Stimulated activated naive B cell treated with anti-CD40 and anti-IgM and Interleukin-4, amounts not matched to agents 10 μg/mL and 1 μg/mL and 100 μg/mL, for 72 hours (primary cell): ENCODE results near the gene EXOC6.

ENCODE experiments used
- ATAC-seq, 2 donors: fragments of 150-1000 bp; cut with Tn5 transposase; replicated peaks; 2 replicates each; pipeline ENCODE4 v1.10.0; 2021; ENCODE audit warnings: moderate library complexity in 1 of 2
- DNase-seq: peaks from one replicate; pipeline ENCODE4 v3.0.0; 2021
- H3K27ac Mint-ChIP-seq: one replicate; pipeline ENCODE4 v1.8.0; 2022; ENCODE audit warnings: mild to moderate bottlenecking, mixed read lengths
- H3K27me3 Mint-ChIP-seq, 2 donors: one replicate each; pipeline ENCODE4 v1.8.0; 2022; ENCODE audit warnings: mixed read lengths in 2 of 2
- H3K36me3 Mint-ChIP-seq, 2 donors: one replicate each; pipeline ENCODE4 v1.8.0; 2022; ENCODE audit warnings: mixed read lengths in 2 of 2, mild to moderate bottlenecking in 1 of 2
- H3K4me1 Mint-ChIP-seq, 2 donors: one replicate each; pipeline ENCODE4 v1.8.0; 2022; ENCODE audit warnings: mixed read lengths in 2 of 2, mild to moderate bottlenecking in 1 of 2
- H3K4me3 Mint-ChIP-seq, 2 donors: one replicate each; pipeline ENCODE4 v1.8.0; 2022; ENCODE audit warnings: mild to moderate bottlenecking in 2 of 2, mixed read lengths in 2 of 2, moderate library complexity in 1 of 2
- H3K9me3 Mint-ChIP-seq, 2 donors: one replicate each; pipeline ENCODE4 v1.8.0; 2022; ENCODE audit warnings: mixed read lengths in 2 of 2, mild to moderate bottlenecking in 1 of 2

Gene EXOC6, protein sequence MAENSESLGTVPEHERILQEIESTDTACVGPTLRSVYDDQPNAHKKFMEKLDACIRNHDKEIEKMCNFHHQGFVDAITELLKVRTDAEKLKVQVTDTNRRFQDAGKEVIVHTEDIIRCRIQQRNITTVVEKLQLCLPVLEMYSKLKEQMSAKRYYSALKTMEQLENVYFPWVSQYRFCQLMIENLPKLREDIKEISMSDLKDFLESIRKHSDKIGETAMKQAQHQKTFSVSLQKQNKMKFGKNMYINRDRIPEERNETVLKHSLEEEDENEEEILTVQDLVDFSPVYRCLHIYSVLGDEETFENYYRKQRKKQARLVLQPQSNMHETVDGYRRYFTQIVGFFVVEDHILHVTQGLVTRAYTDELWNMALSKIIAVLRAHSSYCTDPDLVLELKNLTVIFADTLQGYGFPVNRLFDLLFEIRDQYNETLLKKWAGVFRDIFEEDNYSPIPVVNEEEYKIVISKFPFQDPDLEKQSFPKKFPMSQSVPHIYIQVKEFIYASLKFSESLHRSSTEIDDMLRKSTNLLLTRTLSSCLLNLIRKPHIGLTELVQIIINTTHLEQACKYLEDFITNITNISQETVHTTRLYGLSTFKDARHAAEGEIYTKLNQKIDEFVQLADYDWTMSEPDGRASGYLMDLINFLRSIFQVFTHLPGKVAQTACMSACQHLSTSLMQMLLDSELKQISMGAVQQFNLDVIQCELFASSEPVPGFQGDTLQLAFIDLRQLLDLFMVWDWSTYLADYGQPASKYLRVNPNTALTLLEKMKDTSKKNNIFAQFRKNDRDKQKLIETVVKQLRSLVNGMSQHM

GRCh38 chr10:92848441-92849233 is at the start of gene EXOC6:
EXOC6 (plus strand) TSS chr10:92848520; CDS start chr10:92848534, 14 bp downstream.
- Mint-ChIP-seq H3K36me3 (peaks cover 0 to 3% of the 10 kb centered on the region in 2 donors), H3K4me1 (peaks cover 25 to 34% of the 10 kb centered on the region in 2 donors), H3K27me3 (no peaks in the 10 kb centered on the region), H3K27ac (peak within 1 kb of the TSS; percentile 94), H3K9me3 (no peaks in the 10 kb centered on the region), H3K4me3 (peak within 1 kb of the TSS; percentile 90 to 94)
- peak; percentile 82 for DNase-seq
- peak; percentile 82 to 85 for ATAC-seq

GRCh38 chr10:92799568-92799967 is 48.8 kb upstream of the EXOC6 start:
- Mint-ChIP-seq H3K4me1 (peaks cover 0 to 2% of the 10 kb centered on the region in 2 donors), H3K4me3 (no peak overlapping the region), H3K27me3 (no peaks in the 10 kb centered on the region), H3K27ac (no peak overlapping the region), H3K36me3 (no peaks in the 10 kb centered on the region), H3K9me3 (peaks cover 0 to 4% of the 10 kb centered on the region in 2 donors)
- no peak for ATAC-seq
- no peak for DNase-seq

DNA sequence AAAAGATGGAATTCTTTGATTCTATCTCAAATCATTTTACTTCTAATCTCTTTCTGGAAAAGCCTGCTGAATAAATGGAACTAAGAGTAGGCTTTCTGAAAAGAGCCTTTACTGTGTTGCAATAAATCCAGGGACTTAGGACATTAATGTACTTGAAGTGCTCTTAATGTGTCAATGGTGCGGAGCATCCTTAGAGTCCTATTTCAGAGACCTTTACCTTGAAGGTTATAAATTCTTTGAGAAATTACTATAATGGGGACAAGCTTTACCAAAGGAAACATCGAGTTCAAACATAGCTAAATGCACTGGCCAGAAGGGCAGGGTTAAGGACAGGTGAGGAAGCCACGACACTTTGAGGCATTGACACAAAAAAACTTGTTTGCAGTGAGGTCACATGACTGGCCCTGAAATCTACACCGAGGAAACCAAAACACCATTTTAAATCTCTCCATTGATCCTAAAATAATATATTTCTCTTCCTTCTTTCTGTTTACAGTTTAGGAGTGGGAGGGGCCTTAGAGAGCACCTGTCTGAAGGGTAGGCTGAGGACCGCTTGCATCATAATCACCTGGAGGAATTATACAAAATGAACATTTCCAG is 48.1 kb upstream of the EXOC6 start:
- ATAC-seq = no peak

DNA sequence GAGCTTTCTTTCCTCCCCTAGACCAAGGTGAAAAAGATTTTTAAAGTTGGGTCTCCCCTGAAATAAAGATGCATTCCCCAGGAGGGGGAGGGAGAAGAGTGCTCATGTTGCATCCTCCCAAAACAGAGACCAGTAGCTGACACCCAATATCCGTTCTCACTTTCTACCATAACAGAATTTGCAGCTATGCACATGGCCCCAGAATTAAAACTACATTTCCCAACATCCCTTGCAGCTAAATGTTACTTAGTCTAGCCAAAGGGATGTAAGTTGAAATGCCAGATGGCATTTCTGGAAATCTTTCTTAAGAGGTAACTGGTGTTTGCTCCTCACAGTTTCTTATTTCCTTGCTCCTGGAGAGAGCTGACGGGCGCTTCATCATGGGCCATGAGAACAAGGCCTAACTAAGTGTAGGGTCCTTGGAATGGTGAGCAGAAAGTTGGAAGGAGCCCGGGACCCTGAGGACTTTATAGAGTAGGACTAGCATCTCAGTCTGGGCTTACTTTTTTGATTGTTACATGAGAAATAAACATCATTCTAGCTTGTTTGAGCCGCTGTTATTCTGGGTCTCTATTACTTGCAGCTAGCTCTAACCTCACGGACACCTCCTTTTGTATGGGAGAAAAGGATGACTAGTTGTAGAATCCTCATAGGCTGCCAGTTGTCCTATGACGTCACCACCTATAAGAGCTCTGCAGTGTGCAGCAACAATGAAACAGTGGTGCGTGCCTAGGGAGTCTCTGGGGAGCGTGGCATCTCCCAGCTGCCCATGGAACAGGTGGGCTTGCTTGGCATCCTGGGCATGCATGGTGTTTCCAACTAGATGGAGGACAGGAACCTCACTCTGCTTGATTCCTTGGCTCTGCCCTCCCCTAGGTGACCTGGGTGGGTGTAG is 46.1 kb upstream of the EXOC6 start:
- ATAC-seq (no peak), DNase-seq (no peak)
- Mint-ChIP-seq H3K9me3 (no peaks in the 10 kb centered on the region), H3K27ac (peak overlapping the region; percentile 6), H3K27me3 (no peaks in the 10 kb centered on the region), H3K4me3 (no peak overlapping the region), H3K4me1 (peaks cover 0 to 2% of the 10 kb centered on the region in 2 donors), H3K36me3 (no peaks in the 10 kb centered on the region)

More for the DNA sequence above, 48.1 kb upstream of the EXOC6 start:
- Mint-ChIP-seq H3K36me3 (no peaks in the 10 kb centered on the region), H3K4me1 (peaks cover 0 to 2% of the 10 kb centered on the region in 2 donors), H3K27me3 (no peaks in the 10 kb centered on the region), H3K4me3 (no peak overlapping the region), H3K27ac (no peak overlapping the region), H3K9me3 (peaks cover 0 to 4% of the 10 kb centered on the region in 2 donors)
- DNase-seq = no peak

DNA sequence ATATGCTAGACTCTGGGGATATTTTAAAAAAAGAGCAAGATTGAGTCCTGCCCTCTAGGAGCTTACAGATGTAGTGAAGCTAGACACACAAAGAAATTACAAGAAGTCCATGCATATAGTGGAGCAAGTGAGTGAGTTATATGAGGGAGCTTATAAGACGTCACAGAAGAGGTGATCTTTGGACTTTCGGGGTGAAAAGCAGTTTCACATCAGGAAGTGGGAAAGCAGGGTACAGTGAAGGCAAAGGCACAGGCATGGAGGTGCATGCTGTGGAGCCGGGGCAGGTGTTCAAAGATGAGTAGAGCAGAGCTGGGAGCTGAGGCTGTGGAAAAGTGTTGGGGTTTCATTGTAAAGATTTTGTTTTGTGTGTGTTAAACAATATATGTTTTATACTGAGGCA is 38.5 kb upstream of the EXOC6 start:
- H3K4me1 Mint-ChIP-seq = peaks cover 12 to 21% of the 10 kb centered on the region in 2 donors
- ATAC-seq = no peak
- no peak for DNase-seq
- H3K27ac Mint-ChIP-seq = peak overlapping the region; percentile 1
- no peaks in the 10 kb centered on the region for H3K9me3 Mint-ChIP-seq
- no peak overlapping the region for H3K4me3 Mint-ChIP-seq
- H3K27me3 Mint-ChIP-seq = no peaks in the 10 kb centered on the region
- no peaks in the 10 kb centered on the region for H3K36me3 Mint-ChIP-seq

- no peaks in the 10 kb centered on the region for H3K27me3 Mint-ChIP-seq
- H3K4me1 Mint-ChIP-seq = peaks cover 12 to 21% of the 10 kb centered on the region in 2 donors
- no peaks in the 10 kb centered on the region for H3K36me3 Mint-ChIP-seq
- no peaks in the 10 kb centered on the region for H3K9me3 Mint-ChIP-seq
- no peak overlapping the region for H3K27ac Mint-ChIP-seq
- DNase-seq (no peak), ATAC-seq (peak; percentile 95 to 96)
- H3K4me3 Mint-ChIP-seq = no peak overlapping the region
Observed at GRCh38 chr10:92810934-92811532, 37.3 kb upstream of the EXOC6 start.

DNA sequence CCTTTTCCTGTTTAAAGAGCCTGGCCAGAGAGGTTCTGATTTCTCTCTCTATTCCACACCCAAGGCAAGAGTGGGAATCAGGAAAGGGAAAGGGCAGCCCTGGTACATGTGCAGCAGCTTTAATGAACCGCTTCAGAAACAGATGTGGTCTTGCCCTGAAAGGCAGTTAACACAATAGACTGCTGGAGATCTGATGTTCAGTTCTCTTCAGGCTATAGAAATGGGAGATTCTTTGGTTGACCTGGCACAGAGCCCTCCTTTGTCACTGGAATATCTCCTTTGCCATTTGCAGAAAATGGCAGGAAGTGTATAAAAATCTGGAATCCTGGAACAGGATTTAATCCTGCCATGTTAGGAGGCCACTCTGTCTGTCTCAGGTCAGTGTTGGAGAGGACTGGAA is 36.3 kb upstream of the EXOC6 start:
- H3K4me3 Mint-ChIP-seq = no peak overlapping the region
- H3K4me1 Mint-ChIP-seq = peaks cover 12 to 21% of the 10 kb centered on the region in 2 donors
- ATAC-seq (no peak), DNase-seq (no peak)
- no peaks in the 10 kb centered on the region for H3K9me3 Mint-ChIP-seq
- H3K27me3 Mint-ChIP-seq = peaks cover 0 to 3% of the 10 kb centered on the region in 2 donors
- H3K36me3 Mint-ChIP-seq = no peaks in the 10 kb centered on the region
- no peak overlapping the region for H3K27ac Mint-ChIP-seq

- Mint-ChIP-seq H3K4me1 (peaks cover 11 to 21% of the 10 kb centered on the region in 2 donors), H3K27me3 (peaks cover 0 to 5% of the 10 kb centered on the region in 2 donors), H3K27ac (no peak overlapping the region), H3K36me3 (no peaks in the 10 kb centered on the region), H3K4me3 (no peak overlapping the region), H3K9me3 (no peaks in the 10 kb centered on the region)
- DNase-seq = no peak
- no peak for ATAC-seq
Observed at GRCh38 chr10:92813979-92814378, 34.3 kb upstream of the EXOC6 start.

GRCh38 chr10:92814790-92815189 is 33.5 kb upstream of the EXOC6 start:
- H3K9me3 Mint-ChIP-seq = no peaks in the 10 kb centered on the region
- H3K4me1 Mint-ChIP-seq = peaks cover 8 to 19% of the 10 kb centered on the region in 2 donors
- DNase-seq (no peak), ATAC-seq (no peak)
- peaks cover 0 to 5% of the 10 kb centered on the region in 2 donors for H3K27me3 Mint-ChIP-seq
- no peak overlapping the region for H3K4me3 Mint-ChIP-seq
- H3K27ac Mint-ChIP-seq = no peak overlapping the region
- H3K36me3 Mint-ChIP-seq = no peaks in the 10 kb centered on the region

DNA sequence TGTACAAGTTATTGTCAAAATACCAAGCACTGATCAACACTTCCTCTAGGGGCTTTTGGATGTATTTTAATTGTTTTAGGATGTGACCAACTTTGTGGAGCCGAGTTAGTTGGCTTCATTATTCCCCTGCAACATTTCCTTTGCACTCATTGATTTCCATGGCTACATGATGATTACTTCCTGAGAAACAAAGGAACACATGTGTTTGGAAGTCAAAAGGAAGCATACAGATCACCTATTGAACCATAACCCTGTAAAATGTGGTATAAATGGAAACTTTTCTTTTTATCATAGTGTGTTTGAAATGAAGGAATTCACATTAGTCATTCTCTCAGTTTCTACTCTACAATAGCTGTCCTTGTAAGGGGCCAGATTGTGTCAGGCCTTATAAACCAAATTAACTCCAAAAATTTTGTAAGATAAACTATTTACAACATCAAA is 32.2 kb upstream of the EXOC6 start:
- Mint-ChIP-seq H3K27me3 (peaks cover 0 to 5% of the 10 kb centered on the region in 2 donors), H3K4me1 (peaks cover 3 to 7% of the 10 kb centered on the region in 2 donors), H3K9me3 (no peaks in the 10 kb centered on the region), H3K4me3 (no peak overlapping the region), H3K27ac (no peak overlapping the region), H3K36me3 (no peaks in the 10 kb centered on the region)
- DNase-seq = no peak
- no peak for ATAC-seq

DNA sequence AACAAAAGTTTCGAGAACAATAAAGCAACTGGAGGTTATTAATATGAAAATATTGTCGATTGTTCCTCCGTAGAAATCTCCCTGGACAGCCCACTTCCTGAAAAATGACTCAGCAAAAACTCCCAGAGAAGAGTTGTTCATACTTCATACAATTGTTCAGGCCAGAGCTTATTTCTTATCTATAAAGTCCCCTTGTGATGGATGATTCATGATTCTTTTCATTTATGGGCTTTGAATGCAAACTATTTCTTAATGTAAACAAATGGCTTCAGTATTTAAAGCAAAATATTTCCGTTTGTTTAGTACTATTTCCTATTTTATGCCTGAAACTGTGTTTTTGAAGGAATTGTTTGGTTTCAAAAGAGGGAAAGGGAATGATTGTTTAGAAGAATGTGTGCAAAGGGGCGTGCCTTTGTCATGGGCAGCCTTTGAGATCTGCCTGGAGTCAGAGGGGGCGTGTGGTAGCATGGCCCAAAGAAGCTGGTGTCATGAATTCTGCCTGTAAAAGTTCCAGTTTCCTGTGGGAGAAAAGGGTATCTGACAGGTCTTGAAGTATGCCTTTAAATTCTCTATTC is 26.2 kb upstream of the EXOC6 start:
- Mint-ChIP-seq H3K36me3 (no peaks in the 10 kb centered on the region), H3K4me1 (peaks cover 21 to 29% of the 10 kb centered on the region in 2 donors), H3K27me3 (peaks cover 0 to under 1% of the 10 kb centered on the region in 2 donors), H3K9me3 (no peaks in the 10 kb centered on the region), H3K4me3 (peak overlapping the region in 1 of 2 donors; percentile 4), H3K27ac (peak overlapping the region; percentile 63)
- no peak for ATAC-seq
- no peak for DNase-seq

DNA sequence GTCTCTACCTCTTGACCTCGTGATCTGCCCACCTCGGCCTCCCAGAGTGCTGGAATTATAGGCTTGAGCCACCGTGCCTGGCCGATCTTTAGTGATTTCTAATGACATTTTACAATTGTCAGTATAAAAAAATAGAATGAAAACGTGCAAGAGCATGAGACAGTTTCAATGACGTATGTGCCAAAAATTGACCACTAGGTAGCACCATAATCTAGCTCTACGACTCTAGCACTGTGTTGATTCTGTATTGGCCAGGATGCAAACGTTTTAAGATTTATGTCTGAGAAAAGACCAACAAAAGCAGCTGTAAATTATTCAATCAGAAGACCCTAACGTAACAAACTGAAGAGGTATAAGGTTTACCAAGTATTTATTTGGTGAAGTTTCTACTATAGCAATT is 25.4 kb upstream of the EXOC6 start:
- ATAC-seq (peak; percentile 66 to 68), DNase-seq (no peak)
- H3K9me3 Mint-ChIP-seq = no peaks in the 10 kb centered on the region
- H3K36me3 Mint-ChIP-seq = no peaks in the 10 kb centered on the region
- peak overlapping the region in 1 of 2 donors; percentile 24 for H3K4me3 Mint-ChIP-seq
- peaks cover 25 to 33% of the 10 kb centered on the region in 2 donors for H3K4me1 Mint-ChIP-seq
- H3K27ac Mint-ChIP-seq = no peak overlapping the region
- no peaks in the 10 kb centered on the region for H3K27me3 Mint-ChIP-seq
